HG02642 (cell line): ENCODE results near the gene SYNE1.
"Not testable (repeated sequence)": the region's sequence is repeated elsewhere in the genome, so short reads cannot be mapped to it uniquely, and the experiment has no call there.

Experiments
- ATAC-seq: cut with Tn5 transposase; IDR thresholded peaks from one replicate; pipeline ENCODE4 v1.9.1; 2021; ENCODE audit warnings: mild to moderate bottlenecking; ENCODE audit not compliant: unreplicated experiment, poor library complexity

SYNE1 gene

DNA sequence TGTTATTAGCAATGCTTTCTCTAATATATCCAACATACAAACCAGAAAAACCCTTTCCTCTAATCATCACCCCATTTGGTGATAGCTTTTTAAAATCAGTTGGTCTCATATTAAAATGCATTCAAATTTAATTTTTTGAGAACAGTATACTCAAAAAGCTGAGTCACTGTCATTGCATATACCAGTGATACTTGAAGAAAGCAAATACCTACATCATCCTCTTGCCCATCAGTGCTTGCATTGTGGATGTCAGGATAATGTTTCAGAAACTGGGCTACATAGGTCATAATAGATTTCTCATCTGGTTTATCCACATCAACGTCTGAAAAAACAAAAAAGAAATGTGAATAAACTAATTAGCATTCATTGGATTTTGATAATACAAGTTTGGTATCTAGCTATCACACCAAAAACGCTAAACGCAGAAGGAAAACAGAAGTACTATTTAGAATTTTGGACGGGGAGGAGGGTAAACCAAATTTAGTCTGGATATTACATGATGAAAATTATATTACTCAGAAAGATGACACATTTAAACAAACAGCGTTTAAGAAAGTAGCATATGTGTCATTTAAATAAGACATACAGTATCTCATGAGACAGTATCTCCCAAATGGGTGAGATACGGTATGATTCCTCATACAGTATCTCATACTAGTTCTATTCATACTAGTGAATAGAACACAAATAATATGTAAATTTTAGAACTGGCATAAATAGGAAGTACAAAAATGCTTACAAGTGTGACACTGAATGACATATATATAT lies 134.6 kb downstream of the SYNE1 start:
- ATAC-seq = no peak

DNA sequence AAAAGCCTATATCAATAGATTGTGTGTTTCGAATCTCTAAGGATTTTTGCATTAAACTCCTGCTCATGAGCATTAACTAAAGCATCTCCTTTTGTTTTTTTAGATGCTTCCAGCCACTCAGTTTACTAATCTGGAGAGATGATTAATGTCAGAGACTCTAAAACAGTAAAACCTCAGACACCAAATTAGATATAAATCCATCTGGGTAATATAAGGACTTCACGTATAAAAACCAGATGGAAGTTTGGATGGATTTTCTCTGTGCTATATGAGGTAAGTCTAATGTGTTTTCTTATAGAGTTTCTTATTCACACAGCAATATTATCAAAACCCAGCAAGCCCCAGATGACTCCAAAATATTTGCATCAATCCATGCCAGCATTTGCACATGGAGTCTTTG lies 137.2 kb downstream of the SYNE1 start:
- no peak for ATAC-seq

DNA sequence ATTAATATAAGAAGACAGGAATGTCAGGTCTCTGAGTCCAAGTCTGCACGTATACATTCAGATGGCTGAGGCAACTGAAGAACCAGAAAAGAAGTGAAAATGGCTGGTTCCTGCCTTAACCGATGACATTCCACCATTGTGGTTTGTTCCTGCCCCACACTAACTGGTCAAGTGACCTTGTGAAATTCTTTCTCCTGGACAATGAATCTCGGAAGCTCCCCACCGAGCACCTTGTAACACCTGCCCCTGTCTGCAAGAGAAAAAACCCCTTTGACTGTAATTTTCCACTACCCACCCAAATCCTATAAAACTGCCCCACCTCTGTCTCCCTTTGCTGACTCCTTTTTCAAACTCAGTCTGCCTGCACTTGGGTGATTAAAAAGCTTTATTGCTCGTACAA lies 140.4 kb downstream of the SYNE1 start:
- ATAC-seq = no peak

DNA sequence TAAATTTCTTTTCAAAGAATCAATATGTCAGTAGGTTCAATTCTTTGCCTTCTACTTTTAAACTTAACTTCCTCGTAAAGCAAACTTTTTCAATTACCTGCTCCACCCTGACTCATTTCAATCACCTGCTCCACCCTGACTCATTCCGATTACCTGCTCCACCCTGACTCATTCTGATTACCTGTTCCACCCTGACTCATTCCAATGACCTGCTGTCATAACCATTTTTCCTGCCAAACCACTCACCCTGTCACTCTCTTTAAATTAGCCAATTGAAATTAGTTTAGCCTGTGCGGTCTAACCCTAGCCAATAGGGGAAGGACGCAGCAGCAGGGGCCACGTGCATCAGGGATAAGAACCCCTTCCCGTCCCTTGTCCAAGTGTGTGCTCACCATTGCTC lies 141.7 kb downstream of the SYNE1 start:
- ATAC-seq = not testable (repeated sequence)

DNA sequence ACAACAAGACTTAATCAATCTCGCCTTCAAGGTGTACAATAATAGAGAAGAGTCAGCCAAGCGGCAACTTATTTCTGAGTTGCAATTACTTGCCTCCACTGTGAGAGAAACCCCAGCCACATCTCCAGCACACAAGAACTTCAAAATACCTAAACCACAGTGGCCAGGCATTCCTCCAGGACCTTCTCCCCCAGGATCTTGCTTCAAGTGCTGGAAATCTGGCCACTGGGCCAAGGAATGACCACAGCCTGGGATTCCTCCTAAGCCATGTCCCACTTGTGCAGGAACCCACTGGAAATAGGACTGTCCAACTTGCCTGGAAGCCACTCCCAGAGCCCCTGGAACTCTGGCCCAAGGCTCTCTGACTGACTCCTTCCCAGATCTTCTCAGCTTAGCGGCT lies 144.9 kb downstream of the SYNE1 start:
- not testable (repeated sequence) for ATAC-seq

DNA sequence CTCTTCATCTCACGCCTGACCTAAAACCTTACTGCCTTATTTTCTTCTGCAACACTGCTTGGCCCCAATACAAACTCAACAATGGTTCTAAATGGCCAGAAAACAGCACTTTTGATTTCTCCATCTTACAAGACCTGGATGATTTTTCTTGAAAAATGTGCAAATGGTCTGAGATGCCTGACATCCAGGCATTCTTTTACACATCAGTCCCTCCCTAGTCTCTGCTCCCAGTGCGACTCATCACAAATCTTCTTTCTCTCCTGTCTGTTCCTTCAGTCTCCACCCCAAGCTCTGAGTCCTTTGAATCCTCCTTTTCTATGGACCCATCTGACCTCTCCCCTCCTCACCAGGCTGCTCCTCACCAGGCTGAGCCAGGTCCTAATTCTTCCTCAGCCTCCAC lies 145.7 kb downstream of the SYNE1 start:
- ATAC-seq = not testable (repeated sequence)

DNA sequence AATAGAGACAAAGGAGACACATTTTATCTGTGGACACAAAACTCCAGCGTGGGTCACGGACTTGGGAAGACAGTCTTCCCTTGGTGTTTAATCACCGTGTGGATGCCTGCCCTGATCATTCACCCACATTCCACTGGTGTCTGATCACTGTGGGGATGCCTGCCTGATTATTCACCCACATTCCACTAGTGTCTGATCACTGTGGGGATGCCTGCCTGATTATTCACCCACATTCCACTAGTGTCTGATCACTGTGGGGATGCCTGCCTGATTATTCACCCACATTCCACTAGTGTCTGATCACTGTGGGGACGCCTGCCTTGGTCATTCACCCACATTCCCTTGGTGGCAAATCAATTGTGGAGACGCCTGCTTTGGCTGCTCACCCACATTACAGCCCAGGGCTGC lies 146.2 kb downstream of the SYNE1 start:
- not testable (repeated sequence) for ATAC-seq

DNA sequence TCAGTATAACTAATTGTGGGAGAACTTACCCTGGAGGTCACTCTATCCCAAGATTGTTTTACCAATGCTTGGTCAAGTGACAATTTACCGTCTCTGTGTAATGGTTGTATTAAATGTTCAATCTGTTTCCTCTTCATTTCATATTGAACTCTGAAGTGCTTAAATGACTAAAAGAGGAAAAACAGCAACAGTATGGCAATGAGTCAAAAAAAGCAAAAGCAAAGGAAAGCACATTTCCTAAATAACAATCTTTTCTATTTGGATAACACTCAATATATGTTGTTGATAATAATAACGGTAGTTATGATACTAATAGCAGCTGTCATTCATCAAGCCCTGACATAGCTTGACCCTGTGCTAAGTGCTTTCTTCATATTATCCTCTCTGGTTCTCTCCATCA lies 152.4 kb downstream of the SYNE1 start:
- ATAC-seq = no peak

DNA sequence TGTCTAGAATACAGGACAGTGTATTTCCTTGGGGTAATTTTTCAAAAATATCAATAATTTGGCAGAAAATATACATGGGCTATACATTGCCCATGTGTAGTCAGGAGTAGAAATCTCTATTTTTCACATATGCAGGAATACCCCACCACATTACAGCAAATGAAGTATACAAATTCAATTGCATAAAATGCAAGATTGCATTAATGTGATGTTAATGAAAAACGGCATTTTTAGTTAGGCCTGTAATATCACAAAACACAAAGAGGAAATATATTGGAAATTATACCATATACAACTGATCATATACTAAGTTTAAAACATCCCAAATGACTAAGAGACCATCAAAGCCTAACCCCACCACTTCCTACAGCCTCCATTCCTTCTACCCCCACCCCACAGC lies 154.9 kb downstream of the SYNE1 start:
- ATAC-seq = no peak

DNA sequence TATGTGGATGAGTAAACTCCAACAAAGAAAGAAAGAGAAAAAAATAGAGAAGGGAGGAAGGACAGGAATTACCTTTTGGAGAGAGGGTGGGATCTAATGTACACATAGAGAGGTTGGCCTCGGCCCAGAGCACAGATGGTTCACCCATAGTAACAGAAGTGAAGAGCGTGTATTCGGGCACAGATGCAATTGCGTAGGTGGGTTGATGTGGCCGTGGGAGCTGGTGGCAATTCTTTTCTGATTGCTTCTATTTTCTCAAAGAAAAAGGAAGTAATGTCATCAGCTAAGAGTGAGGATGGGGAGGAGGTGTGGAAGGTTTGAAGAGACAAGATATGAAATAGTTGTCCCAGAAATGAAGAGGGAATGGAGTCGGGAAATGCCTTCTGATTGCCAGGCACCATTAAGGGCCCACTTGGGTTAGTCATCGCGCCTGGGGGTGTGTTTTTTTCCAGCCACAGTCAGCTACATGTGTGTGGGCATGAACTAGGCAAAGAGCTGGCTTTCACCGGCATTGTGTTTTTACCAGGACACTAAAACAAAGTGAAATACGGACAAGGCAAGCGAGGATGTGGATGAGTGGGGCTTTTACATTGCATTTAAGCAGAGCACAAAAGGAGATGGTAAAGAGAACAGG lies 158.7 kb downstream of the SYNE1 start:
- ATAC-seq = no peak

DNA sequence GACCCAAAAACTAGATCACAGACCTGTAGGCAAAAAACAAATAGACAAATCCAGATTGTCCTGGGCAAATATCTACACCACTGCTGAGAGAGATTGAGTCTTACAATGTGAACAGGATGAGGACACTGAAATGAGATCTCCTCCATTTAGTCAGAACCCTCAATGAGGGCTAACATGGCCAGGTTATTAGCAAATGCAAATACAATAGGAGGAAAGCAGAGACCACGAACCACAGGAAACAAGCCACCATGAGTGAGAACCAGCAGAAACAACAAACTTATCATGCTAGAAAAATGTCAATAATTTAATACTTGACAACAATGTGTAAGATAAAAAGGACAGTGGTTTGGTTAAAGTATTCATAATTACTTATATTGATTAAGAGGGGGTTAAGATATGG lies 162.8 kb downstream of the SYNE1 start:
- ATAC-seq = no peak

DNA sequence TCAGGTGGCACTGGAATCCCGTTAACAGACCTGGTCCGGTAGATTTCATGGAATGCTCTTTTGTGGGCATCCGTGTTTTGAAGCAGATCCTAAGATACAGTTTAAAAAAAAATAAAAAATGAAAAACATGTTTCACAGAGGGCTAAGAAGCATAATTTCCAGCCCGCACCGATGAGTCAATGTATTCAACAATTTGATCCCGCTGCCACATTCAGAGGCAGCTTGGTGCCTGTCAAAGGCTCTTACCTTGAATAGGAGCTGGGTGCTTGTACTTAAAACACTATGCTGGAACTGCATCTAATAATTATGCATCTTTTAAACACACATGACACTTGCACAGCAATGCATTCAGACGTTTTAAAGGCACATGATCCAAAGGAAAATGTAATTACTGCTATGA lies 164.8 kb downstream of the SYNE1 start:
- ATAC-seq = no peak

DNA sequence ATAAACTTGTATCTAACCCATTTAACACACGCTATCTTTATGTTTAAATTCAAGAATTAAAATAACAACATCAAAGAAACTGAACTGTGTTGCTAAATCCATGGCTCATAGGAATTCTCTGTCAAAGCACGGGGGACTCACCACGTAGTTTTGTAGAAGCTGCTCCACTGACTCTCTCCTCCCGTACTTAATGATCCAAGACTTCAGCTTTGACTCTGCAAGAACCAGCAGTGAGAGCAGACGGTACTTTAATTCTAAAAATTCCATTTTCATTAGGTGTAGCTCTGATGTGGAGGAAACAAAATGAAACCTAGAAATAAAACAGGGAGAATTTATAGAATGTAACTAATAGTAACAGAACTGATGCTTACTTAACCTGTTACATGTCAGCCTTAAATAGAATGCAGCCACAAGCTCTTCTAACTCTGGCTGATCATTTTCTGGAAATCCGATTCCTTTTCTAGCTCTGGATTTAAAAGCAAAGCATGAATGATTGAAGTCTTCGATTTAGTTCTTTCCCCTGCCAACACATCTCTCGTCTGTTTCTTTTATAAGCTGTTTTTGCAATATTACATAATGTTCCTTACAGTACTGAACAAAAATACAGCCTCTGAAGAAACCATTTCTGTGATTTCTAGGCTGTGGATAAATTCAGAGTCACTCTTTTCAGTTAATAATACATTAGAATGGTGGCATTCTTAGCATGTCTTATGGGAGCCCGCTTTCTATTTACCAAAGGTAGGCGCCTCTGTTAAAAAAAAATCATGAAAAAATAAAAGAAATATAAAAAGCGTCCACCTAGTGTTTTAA lies 165.5 kb downstream of the SYNE1 start:
- no peak for ATAC-seq

DNA sequence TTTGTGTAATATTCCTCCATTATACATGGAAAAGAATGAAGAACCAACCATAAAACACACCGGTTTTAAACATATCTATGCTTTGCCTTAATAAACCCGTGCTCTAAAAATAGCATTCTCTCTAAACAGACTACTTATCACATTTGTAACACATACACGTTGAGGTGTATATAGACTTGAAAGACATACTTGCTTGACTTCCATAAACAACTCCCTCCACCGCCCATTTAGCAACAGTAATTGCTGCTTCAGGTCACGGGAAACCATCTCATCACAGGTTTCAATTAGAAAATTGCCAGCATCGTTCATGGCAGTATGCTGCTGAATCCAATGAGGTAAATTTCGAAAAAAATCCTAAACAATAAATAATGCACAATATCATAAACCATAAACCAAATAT lies 174.0 kb downstream of the SYNE1 start:
- no peak for ATAC-seq

DNA sequence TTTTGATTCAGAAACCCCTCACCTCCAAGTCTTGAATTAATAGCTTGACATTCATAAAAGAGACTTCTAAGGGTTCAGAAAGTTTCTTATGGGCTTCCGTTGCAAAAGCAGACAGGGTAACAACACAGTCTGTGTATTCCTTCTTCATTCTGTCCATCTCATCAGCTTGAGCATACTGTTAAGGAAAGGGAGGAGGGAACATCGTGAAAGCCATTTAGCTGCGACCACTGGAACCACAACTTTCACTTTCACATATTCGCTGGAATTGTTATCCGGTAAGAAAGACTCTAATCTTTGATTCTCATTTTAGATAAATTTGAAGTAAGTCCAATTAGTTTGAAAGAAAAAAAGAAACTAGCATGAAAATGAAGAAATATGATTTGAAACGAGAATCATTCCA lies 174.4 kb downstream of the SYNE1 start:
- ATAC-seq = no peak

DNA sequence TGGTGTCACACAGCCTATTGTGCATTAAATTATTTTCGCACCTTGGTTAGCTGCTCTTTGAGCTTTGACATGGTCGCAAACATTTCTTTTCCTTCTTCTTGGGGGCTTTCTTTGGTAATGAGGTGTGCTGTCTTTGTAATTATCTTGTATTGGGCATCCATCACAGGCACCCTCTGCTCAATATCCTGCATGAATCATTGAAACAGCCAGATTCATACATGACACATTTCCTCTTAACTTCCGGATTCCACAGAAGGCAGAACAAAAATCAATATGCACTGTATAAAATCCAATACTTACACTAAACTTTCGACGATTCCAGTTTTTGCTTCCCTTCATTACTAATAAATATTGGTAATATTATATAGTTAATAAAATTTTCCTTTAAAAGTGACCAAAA lies 175.6 kb downstream of the SYNE1 start:
- ATAC-seq = no peak

DNA sequence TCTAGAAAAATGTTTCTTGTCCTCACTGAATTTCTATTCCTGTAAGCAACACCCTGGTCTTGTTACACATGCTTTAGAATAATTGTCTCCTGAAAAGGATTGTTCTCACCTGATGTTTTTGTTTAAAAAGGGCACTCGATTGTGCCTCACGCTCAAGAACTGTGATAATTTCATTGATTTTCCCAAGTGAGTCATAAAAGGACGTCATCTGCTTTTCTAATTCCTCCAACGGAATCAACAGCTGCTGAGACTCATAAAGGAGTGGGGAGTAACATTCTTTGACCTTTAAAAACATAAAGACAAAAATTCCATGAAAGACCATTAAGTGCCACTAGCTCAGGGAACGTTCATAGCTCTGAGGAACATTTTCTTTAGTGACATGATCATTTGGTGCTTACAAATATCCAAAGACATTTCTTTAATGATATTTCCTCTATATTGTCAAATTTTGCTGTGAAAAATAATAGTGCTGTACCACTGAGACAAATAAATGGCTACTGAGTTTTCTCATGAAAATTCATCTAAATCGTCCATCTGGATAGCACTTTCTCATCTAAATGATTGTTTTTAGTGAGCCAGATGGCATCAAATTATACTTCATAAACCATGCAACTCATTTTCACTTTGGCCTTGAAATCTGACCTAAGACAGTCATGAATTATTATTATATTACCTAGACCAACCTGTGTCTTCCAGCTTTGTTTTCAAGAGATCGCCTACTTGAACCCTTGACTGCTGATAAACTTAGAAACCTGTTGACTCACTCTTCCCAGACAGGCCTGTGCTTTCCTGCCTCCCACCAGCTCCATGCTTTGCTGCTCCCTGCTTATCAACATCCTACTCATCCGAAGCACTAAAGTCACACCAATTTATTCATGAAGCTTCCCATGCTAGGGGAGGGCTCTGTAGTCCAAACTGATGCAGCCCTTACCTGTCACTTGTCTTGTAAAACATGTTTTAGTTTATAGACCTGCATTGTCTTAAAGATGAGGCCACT lies 178.2 kb downstream of the SYNE1 start:
- no peak for ATAC-seq

DNA sequence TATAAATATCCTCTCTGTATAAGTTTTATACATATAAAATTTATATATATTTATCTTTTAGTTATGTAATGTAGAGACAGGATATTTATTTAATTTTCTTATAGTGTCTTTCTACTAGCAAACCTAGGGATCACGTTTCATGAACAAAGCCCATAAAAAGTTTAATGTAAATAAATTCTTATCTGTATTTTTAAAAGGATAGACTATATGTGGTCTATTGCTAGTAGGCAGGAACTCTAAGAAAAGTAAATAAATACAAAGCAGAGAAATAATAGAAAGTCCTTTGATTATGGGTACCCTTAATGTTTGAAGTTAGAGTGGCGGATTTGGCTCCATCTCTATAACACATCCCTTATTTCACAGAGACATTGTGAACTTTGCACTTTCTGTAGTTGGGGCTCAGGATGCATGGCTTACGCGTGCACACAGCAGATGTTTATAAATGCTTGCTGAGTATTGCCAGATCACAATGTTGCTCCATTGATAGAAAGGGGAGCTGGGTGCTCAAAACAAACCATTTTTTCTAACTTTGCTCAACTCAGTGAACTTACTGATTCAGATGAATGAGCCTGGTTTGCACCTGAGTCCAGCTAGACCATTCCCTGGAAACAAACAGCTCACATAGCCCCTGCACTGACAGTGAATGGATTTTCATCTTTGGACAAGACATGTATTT lies 179.1 kb downstream of the SYNE1 start:
- ATAC-seq = no peak

DNA sequence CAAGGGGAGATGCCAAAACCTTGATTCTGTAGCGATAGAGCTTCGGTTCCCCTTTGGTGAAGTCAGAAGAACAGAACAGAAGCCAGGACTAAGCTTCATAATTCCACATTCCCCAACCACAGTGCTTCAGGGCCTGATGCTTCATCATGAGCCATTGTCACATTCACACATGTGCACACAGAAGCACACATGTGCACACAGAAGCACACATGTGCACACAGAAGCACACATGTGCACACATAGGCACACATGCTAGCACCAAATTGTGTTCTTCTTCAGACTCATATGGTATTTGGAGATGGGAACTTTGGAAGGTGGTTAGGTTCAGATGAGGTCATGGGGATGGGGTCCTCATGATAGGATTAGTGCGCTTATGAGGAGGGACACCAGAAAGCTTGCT lies 183.2 kb downstream of the SYNE1 start:
- no peak for ATAC-seq

DNA sequence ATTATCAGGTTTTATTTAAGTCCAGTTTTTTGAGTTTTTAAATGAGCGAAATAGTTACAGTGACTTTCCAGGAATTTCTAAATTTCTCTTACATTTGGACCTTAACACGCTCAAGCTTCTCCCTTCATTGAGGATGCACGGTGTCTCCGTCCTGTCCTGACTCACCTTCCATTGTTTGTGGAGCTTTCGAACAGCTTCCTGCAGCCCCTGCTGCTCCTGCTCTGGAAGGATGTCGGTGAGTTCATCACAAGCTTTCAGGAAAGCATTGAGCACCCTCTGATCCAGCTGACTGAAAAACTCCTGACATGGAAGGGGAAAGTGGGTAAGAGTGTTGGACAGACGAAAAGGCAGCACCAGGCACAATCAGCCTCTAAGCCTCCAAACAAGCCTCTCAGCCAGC lies 183.7 kb downstream of the SYNE1 start:
- no peak for ATAC-seq
